ENCODE data around the gene ZNF462. TPM values are rescaled to one million over a fixed set of nuclear protein-coding genes. Genes with fewer than 3 reads are reported as not detected.

The ZNF462 gene
- total RNA-seq, 3 donors from 2014 or later (not counting 1 experiment from before 2014, with no cell fraction given): 0.33 to 0.93 (median 0.35) TPM

DNA sequence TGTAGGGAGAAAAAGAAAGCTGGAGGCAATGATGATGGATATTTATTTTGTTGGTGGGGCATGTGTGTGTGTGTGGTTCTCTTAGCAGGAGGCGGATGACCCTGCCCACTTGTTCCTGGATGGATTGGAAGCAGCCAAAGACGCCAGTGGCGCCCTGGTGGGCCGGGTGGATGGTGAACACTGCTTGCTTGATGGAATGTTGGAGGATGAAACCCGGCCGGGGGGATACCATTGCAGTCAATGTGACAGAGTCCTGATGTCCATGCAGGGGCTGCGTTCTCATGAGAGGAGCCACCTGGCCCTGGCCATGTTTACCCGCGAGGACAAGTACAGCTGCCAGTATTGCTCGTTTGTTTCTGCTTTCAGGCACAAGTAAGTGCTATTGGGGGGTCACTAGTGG lies 69.2 kb downstream of the ZNF462 start:
- no peaks in the 10 kb centered on the region for H3K36me3 ChIP-seq (ENCODE audit: control insufficient read depth, insufficient read depth, low read length)
- TF ChIP-seq, protein P1, sequence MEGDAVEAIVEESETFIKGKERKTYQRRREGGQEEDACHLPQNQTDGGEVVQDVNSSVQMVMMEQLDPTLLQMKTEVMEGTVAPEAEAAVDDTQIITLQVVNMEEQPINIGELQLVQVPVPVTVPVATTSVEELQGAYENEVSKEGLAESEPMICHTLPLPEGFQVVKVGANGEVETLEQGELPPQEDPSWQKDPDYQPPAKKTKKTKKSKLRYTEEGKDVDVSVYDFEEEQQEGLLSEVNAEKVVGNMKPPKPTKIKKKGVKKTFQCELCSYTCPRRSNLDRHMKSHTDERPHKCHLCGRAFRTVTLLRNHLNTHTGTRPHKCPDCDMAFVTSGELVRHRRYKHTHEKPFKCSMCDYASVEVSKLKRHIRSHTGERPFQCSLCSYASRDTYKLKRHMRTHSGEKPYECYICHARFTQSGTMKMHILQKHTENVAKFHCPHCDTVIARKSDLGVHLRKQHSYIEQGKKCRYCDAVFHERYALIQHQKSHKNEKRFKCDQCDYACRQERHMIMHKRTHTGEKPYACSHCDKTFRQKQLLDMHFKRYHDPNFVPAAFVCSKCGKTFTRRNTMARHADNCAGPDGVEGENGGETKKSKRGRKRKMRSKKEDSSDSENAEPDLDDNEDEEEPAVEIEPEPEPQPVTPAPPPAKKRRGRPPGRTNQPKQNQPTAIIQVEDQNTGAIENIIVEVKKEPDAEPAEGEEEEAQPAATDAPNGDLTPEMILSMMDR (IDR thresholded peaks at IDR 0.05): no peak
- H3K9me3 Mint-ChIP-seq: no peaks in the 10 kb centered on the region
- intact Hi-C loops (cut with micrococcal nuclease): no loop called here
- H3K27me3 Mint-ChIP-seq (ENCODE audit: low read depth in 2 of 2): peaks cover 0 to 3% of the 10 kb centered on the region in 2 donors
- H3K36me3 Mint-ChIP-seq: no peaks in the 10 kb centered on the region
- H3K4me1 Mint-ChIP-seq: no peaks in the 10 kb centered on the region
- no peak overlapping the region for H3K27ac Mint-ChIP-seq
- 89% methylated on average over 10 of the region's 10 CpGs for WGBS (ENCODE audit: insufficient coverage)
- H3K4me3 ChIP-seq (ENCODE audit: low read length): no peak overlapping the region
- H3K9me3 ChIP-seq (ENCODE audit: control insufficient read depth, insufficient read depth, low read length): no peaks in the 10 kb centered on the region
- no peak overlapping the region for H3K4me3 Mint-ChIP-seq
- ATAC-seq: no peak
- no peaks in the 10 kb centered on the region for H3K27me3 ChIP-seq (ENCODE audit: control insufficient read depth, insufficient read depth, low read length)
- DNase-seq: no peak
- H3K27ac ChIP-seq (ENCODE audit: low read length): no peak overlapping the region
- H3K4me1 ChIP-seq (ENCODE audit: control insufficient read depth, insufficient read depth, low read length): no peaks in the 10 kb centered on the region

DNA sequence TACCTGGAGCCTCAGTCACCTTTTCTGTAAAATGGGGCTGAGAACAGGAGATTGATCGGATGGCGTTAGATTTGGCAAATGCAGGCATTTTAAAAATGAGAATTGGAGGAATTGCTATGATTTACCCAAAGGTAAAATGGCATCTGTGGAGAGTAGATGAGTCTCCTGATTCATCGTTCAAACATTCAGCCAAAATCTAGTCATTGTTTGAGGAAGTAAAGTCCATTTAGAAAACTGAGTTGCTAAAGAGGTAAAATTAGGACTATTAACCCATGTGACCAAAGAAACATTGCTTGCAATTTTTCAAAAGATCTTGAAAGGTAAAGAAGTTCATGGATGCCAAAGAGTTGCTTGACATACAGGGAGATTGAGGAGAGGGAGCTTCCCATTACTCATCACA lies 69.7 kb downstream of the ZNF462 start:
- no peaks in the 10 kb centered on the region for H3K4me1 Mint-ChIP-seq
- Histone ChIP-seq H3K9me3 (ENCODE audit: control insufficient read depth, insufficient read depth, low read length) (no peaks in the 10 kb centered on the region), H3K27me3 (ENCODE audit: control insufficient read depth, insufficient read depth, low read length) (no peaks in the 10 kb centered on the region), H3K4me3 (ENCODE audit: low read length) (no peak overlapping the region), H3K4me1 (ENCODE audit: control insufficient read depth, insufficient read depth, low read length) (no peaks in the 10 kb centered on the region), H3K27ac (ENCODE audit: low read length) (no peak overlapping the region), H3K36me3 (ENCODE audit: control insufficient read depth, insufficient read depth, low read length) (no peaks in the 10 kb centered on the region)
- no peaks in the 10 kb centered on the region for H3K9me3 Mint-ChIP-seq
- H3K4me3 Mint-ChIP-seq: no peak overlapping the region
- DNase-seq (no peak), ATAC-seq (no peak)
- WGBS (ENCODE audit: insufficient coverage): 92% methylated on average over 3 of the region's 3 CpGs
- intact Hi-C loops (cut with micrococcal nuclease): no loop called here
- H3K27ac Mint-ChIP-seq: no peak overlapping the region
- TF ChIP-seq, protein P1 (IDR thresholded peaks at IDR 0.05): no peak
- peaks cover 0 to 3% of the 10 kb centered on the region in 2 donors for H3K27me3 Mint-ChIP-seq (ENCODE audit: low read depth in 2 of 2)
- H3K36me3 Mint-ChIP-seq: no peaks in the 10 kb centered on the region

DNA sequence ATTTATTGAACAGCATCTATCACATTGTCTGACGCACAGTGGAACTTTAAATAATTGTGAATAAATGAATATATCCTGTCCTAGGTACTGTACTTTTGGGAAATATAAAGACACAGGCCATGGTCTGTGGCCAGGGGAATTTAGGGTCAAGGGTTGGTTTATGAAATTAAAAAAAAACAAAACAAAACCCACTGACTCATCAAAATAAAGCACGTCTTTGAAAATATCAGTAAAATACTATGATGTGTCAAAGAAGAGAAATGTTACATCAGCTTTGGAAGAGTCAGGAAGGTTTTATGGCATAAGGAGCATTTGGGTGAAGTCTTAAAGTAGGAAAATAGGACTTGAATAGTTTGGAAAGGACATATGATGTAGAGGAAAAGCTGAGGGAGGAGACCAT lies 70.5 kb downstream of the ZNF462 start:
- no peak for ATAC-seq

More for the DNA sequence above, 70.5 kb downstream of the ZNF462 start:
- intact Hi-C loops (cut with micrococcal nuclease): no loop called here
- Histone ChIP-seq H3K27me3 (ENCODE audit: control insufficient read depth, insufficient read depth, low read length) (no peaks in the 10 kb centered on the region), H3K4me1 (ENCODE audit: control insufficient read depth, insufficient read depth, low read length) (no peaks in the 10 kb centered on the region), H3K9me3 (ENCODE audit: control insufficient read depth, insufficient read depth, low read length) (no peaks in the 10 kb centered on the region), H3K36me3 (ENCODE audit: control insufficient read depth, insufficient read depth, low read length) (no peaks in the 10 kb centered on the region), H3K27ac (ENCODE audit: low read length) (no peak overlapping the region), H3K4me3 (ENCODE audit: low read length) (no peak overlapping the region)
- Mint-ChIP-seq H3K27me3 (ENCODE audit: low read depth in 2 of 2) (peaks cover 0 to 3% of the 10 kb centered on the region in 2 donors), H3K4me1 (no peaks in the 10 kb centered on the region), H3K9me3 (no peaks in the 10 kb centered on the region), H3K4me3 (no peak overlapping the region), H3K27ac (no peak overlapping the region), H3K36me3 (no peaks in the 10 kb centered on the region)
- DNase-seq: no peak
- TF ChIP-seq, protein P1 (IDR thresholded peaks at IDR 0.05): no peak
- WGBS (ENCODE audit: insufficient coverage): no CpG with 5 or more reads among the region's 2 CpGs
